Esophagus muscularis mucosa (tissue), 3 donors: ENCODE measurements around the gene TMEM186.

ENCODE experiments used
- POLR2A ChIP-seq: fragments of 450-650 bp; IDR thresholded peaks from one replicate; pipeline ENCODE4 v1.6.1; 2017; ENCODE audit warnings: antibody characterized with exemption, moderate library complexity, mild to moderate bottlenecking, low read depth
- POLR2AphosphoS5 ChIP-seq, 2 donors: sonication (generic); formaldehyde crosslinking; IDR thresholded peaks; one replicate each; pipeline ENCODE4 v1.6.1; 2017; ENCODE audit warnings: antibody characterized with exemption in 2 of 2
- TF ChIP-seq, protein P1 (sequence below), 3 experiments: fragments of 200-600 bp in 2 of 3; fragments of 450-650 bp in 1 of 3; sonication (generic) in 2 of 3; IDR thresholded peaks; one replicate each; pipeline ENCODE4 v1.5.1; 2017 to 2019; ENCODE audit warnings: antibody characterized with exemption in 3 of 3, mild to moderate bottlenecking in 2 of 3, moderate library complexity in 1 of 3

DNA sequence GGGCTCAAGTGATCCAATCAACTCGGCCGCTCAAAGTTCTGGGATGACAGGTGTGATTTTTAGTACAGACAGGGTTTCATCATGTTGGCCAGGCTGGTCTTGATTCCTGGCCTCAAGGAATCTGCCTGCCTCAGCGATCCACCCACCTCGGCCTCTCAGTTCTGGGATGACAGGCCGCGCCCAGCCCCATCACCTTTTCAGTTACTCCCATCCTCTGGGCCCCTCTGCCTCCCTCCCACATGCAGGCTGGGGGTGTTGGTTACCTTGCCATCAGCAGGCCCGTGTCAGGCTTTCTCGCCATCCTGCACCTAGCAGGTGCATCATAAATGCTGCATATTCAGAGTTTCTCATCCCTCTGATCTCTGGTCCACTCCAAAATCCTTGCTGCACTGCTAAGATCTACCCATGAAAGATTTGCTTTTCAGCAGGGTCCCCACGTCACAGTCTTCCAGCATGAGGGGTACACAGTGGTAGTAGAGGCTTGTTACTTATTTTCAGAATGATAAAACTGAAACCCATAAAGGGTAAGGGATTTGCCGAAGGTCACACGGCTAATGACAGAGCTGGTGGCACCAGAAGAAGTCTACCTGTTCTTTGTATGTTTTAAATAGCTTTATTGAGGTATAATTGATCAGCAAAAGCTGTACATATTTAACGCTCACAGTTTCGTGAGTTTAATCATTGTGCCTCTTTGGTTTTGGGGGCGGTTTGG lies 16.8 kb upstream of the TMEM186 start:
- TF ChIP-seq, protein P1, sequence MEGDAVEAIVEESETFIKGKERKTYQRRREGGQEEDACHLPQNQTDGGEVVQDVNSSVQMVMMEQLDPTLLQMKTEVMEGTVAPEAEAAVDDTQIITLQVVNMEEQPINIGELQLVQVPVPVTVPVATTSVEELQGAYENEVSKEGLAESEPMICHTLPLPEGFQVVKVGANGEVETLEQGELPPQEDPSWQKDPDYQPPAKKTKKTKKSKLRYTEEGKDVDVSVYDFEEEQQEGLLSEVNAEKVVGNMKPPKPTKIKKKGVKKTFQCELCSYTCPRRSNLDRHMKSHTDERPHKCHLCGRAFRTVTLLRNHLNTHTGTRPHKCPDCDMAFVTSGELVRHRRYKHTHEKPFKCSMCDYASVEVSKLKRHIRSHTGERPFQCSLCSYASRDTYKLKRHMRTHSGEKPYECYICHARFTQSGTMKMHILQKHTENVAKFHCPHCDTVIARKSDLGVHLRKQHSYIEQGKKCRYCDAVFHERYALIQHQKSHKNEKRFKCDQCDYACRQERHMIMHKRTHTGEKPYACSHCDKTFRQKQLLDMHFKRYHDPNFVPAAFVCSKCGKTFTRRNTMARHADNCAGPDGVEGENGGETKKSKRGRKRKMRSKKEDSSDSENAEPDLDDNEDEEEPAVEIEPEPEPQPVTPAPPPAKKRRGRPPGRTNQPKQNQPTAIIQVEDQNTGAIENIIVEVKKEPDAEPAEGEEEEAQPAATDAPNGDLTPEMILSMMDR (IDR thresholded peaks at IDR 0.05): no peak
- TF ChIP-seq POLR2AphosphoS5 (IDR thresholded peaks at IDR 0.05) (no peak), POLR2A (no peak)
